Hepatocyte (in vitro differentiated cells): Measurements from ENCODE around the gene PLD5.

Source experiments
- EZH2 ChIP-seq: fragments of 200-600 bp; sonication (generic); IDR thresholded peaks from 2 replicates; pipeline ENCODE4 v1.6.1; 2016; ENCODE audit warnings: antibody characterized with exemption, mild to moderate bottlenecking, borderline replicate concordance
- TF ChIP-seq, protein P1 (sequence below): fragments of 200-600 bp; sonication (generic); IDR thresholded peaks from 2 replicates; pipeline ENCODE4 v1.5.1; 2016; ENCODE audit warnings: antibody characterized with exemption, mild to moderate bottlenecking; ENCODE audit not compliant: poor library complexity

DNA sequence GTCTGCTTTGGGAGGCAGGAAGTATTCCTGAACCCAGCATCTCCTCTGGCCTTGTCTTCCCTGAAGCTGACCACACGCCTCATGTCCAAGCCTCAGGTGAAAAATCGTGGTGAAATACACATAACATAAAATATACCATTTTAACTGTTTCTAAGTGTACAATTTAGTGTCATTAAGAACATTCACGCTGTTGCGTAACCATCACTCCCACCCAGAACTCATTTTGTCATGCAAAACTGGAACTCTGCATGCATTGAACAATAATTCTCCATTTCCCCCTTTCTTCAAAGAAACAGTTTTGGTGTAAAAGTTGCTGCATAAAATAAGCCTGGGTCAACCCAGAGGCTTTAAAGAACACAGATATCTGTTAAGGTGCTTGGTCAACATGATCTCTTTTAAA, 93.5 kb downstream of the PLD5 start:
- TF ChIP-seq EZH2, result no peak
- TF ChIP-seq, protein P1, sequence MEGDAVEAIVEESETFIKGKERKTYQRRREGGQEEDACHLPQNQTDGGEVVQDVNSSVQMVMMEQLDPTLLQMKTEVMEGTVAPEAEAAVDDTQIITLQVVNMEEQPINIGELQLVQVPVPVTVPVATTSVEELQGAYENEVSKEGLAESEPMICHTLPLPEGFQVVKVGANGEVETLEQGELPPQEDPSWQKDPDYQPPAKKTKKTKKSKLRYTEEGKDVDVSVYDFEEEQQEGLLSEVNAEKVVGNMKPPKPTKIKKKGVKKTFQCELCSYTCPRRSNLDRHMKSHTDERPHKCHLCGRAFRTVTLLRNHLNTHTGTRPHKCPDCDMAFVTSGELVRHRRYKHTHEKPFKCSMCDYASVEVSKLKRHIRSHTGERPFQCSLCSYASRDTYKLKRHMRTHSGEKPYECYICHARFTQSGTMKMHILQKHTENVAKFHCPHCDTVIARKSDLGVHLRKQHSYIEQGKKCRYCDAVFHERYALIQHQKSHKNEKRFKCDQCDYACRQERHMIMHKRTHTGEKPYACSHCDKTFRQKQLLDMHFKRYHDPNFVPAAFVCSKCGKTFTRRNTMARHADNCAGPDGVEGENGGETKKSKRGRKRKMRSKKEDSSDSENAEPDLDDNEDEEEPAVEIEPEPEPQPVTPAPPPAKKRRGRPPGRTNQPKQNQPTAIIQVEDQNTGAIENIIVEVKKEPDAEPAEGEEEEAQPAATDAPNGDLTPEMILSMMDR, result no peak
